ENCODE results near the gene ARMC12. TPM values are rescaled to one million over a fixed set of nuclear protein-coding genes. Genes with fewer than 3 reads are reported as not detected.

ARMC12 gene
- polyA plus RNA-seq, 1 donor (not counting 4 experiments of a cell fraction or from before 2014, with no cell fraction given) = 0.54 TPM

DNA sequence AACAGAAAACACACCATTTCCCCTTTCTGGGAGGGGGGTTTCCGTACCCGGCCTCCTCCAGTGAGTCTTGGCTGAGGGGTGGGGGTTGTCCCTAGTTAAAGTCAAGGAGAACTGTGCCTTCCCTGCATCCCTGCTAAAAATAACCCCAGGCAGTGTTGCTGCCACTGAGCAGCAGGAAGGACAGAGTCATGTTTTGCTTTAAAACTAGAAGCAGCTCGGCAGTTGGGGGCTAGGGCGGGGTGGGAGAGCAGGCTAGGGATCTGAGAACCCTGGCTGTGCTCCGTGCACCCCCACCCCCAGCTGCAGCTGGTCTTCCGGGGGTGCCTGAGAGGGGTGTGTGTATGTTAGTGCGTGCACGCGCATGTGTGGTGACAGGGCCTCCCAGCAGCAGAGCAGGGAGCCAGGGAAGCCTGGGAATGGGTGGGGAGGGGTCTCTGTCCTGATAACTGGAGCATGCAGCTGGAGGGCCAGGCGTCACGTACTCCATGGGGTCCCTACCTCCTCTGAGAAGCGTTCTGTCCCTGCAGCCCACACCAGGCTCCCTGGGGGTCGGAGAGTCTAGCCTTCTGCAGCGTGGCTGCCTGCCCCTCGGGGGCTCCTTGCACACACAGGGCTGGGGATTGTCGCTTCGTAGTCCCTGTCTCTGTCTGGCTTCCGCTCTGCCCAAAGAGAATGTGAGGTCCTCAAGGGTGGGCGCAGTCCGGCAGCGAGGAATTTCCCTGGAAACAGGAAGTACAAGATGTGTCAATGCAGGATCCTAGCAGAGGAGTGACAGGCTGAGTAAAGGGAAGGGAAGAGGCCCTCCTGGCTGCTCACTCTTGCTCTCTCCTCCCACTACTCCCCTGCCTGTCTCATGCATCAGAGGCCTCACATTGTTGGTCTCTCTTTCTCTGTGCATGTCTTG, 16.8 kb upstream of the ARMC12 start:
- peak; percentile 65 for FAIRE-seq
- no peaks in the 10 kb centered on the region for H3K36me3 ChIP-seq (ENCODE audit: control insufficient read depth in 2 of 2, extremely low read depth in 1 of 2, insufficient read depth in 2 of 2, low read length in 2 of 2)
- dilution Hi-C loops (cut with MboI; ENCODE audit: extremely low pct_ligation_motif_present, low sequenced_read_pairs) = no loop called here
- H3K27ac ChIP-seq (ENCODE audit: control insufficient read depth, insufficient read depth, low read length) = no peak overlapping the region
- peak overlapping the region in 1 of 3 experiments; percentile 11 for H3K4me3 ChIP-seq (ENCODE audit: control insufficient read depth in 2 of 3, extremely low read depth in 1 of 3, insufficient read depth in 2 of 3, low read depth in 1 of 3, low read length in 3 of 3)
- no peak for TF ChIP-seq EZH2 (IDR thresholded peaks at IDR 0.05; ENCODE audit: low read length)
- TF ChIP-seq, protein P1, sequence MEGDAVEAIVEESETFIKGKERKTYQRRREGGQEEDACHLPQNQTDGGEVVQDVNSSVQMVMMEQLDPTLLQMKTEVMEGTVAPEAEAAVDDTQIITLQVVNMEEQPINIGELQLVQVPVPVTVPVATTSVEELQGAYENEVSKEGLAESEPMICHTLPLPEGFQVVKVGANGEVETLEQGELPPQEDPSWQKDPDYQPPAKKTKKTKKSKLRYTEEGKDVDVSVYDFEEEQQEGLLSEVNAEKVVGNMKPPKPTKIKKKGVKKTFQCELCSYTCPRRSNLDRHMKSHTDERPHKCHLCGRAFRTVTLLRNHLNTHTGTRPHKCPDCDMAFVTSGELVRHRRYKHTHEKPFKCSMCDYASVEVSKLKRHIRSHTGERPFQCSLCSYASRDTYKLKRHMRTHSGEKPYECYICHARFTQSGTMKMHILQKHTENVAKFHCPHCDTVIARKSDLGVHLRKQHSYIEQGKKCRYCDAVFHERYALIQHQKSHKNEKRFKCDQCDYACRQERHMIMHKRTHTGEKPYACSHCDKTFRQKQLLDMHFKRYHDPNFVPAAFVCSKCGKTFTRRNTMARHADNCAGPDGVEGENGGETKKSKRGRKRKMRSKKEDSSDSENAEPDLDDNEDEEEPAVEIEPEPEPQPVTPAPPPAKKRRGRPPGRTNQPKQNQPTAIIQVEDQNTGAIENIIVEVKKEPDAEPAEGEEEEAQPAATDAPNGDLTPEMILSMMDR (optimal IDR thresholded peaks at IDR 0.05 in 1 of 3, IDR thresholded peaks at IDR 0.05 in 1 of 3, conservative IDR thresholded peaks at IDR 0.05 in 1 of 3; ENCODE audit: extremely low read depth in 1 of 3, insufficient read depth in 2 of 3, low read length in 3 of 3) = no peak
- no peak for DNase-seq (ENCODE audit: low read depth, low spot score)
- H3K79me2 ChIP-seq (ENCODE audit: control insufficient read depth, insufficient read depth, low read length) = no peaks in the 10 kb centered on the region
- H3K4me2 ChIP-seq (ENCODE audit: control insufficient read depth, extremely low read depth, insufficient read depth, low read depth, low read length) = peak overlapping the region; percentile 52
- peak overlapping the region; percentile 26 for H3K9ac ChIP-seq (ENCODE audit: control insufficient read depth, extremely low read depth, insufficient read depth, low read length)
- no peaks in the 10 kb centered on the region for H3K9me1 ChIP-seq (ENCODE audit: control insufficient read depth, extremely low read depth, insufficient read depth, low read length)
- peak overlapping the region; percentile 80 for H2AFZ ChIP-seq (ENCODE audit: control insufficient read depth, low read length)
- H3K27me3 ChIP-seq (ENCODE audit: control insufficient read depth, extremely low read depth, insufficient read depth, low read length) = no peaks in the 10 kb centered on the region
- no peaks in the 10 kb centered on the region for H4K20me1 ChIP-seq (ENCODE audit: control insufficient read depth, extremely low read depth, insufficient read depth, low read length)
- no peaks in the 10 kb centered on the region for H3K9me3 ChIP-seq (ENCODE audit: control insufficient read depth, low read depth, low read length)
- H3K4me1 ChIP-seq (ENCODE audit: control insufficient read depth, extremely low read depth, insufficient read depth, low read length) = peaks cover 12% of the 10 kb centered on the region

DNA sequence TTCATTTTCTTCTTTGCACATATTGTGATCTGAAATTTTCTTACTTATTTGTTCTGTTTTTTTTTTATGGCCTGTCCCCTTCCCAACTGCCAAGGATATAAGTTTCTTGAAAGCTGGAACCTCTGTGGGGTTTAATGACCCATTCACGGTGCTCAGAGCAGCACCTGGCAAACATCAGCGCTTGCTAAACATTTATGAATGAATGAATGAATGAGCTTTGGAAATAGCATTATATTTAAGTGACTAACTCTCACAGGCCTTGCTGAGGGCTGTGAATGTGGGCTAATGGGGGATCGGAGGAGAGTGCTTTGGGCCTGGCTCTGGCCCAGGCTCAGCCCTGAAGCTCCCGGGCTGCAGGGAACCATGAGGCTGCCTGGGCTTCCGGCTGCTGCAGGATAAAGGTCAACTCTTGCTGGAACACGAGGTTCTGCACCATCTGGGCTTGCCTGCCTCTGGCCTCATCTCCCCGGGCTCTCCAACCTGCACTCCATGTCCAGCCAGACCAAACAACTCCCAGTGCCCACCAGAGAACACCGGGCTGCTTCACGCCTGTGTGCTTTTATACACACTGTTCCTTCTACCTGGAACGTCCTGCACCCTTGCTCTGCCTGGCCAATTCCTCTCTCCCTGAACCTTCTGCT, 14.6 kb upstream of the ARMC12 start:
- no peak overlapping the region for H2AFZ ChIP-seq (ENCODE audit: control insufficient read depth, low read length)
- no peak for DNase-seq (ENCODE audit: low read depth, low spot score)
- TF ChIP-seq EZH2 (IDR thresholded peaks at IDR 0.05; ENCODE audit: low read length) = no peak
- TF ChIP-seq, protein P1 (optimal IDR thresholded peaks at IDR 0.05 in 1 of 3, IDR thresholded peaks at IDR 0.05 in 1 of 3, conservative IDR thresholded peaks at IDR 0.05 in 1 of 3; ENCODE audit: extremely low read depth in 1 of 3, insufficient read depth in 2 of 3, low read length in 3 of 3) = no peak
- no peaks in the 10 kb centered on the region for H3K36me3 ChIP-seq (ENCODE audit: control insufficient read depth in 2 of 2, extremely low read depth in 1 of 2, insufficient read depth in 2 of 2, low read length in 2 of 2)
- no peaks in the 10 kb centered on the region for H3K9me3 ChIP-seq (ENCODE audit: control insufficient read depth, low read depth, low read length)
- no peak overlapping the region for H3K4me3 ChIP-seq (ENCODE audit: control insufficient read depth in 2 of 3, extremely low read depth in 1 of 3, insufficient read depth in 2 of 3, low read depth in 1 of 3, low read length in 3 of 3)
- no peak overlapping the region for H3K9ac ChIP-seq (ENCODE audit: control insufficient read depth, extremely low read depth, insufficient read depth, low read length)
- peaks cover 34% of the 10 kb centered on the region for H3K4me1 ChIP-seq (ENCODE audit: control insufficient read depth, extremely low read depth, insufficient read depth, low read length)
- no peak for FAIRE-seq
- no peaks in the 10 kb centered on the region for H3K27me3 ChIP-seq (ENCODE audit: control insufficient read depth, extremely low read depth, insufficient read depth, low read length)
- H3K27ac ChIP-seq (ENCODE audit: control insufficient read depth, insufficient read depth, low read length) = no peak overlapping the region
- H3K4me2 ChIP-seq (ENCODE audit: control insufficient read depth, extremely low read depth, insufficient read depth, low read depth, low read length) = no peak overlapping the region
- no peaks in the 10 kb centered on the region for H3K79me2 ChIP-seq (ENCODE audit: control insufficient read depth, insufficient read depth, low read length)
- no peaks in the 10 kb centered on the region for H4K20me1 ChIP-seq (ENCODE audit: control insufficient read depth, extremely low read depth, insufficient read depth, low read length)
- H3K9me1 ChIP-seq (ENCODE audit: control insufficient read depth, extremely low read depth, insufficient read depth, low read length) = no peaks in the 10 kb centered on the region
- dilution Hi-C loops (cut with MboI; ENCODE audit: extremely low pct_ligation_motif_present, low sequenced_read_pairs) = no loop called here
